ENCODE measurements around the gene ZSWIM8.
"Not testable (repeated sequence)": the region's sequence is repeated elsewhere in the genome, so short reads cannot be mapped to it uniquely, and the experiment has no call there.

The ZSWIM8 gene

GRCh38 chr10:73796035-73796434 is 10.6 kb downstream of the ZSWIM8 start:
- DNase-seq (ENCODE audit: low read depth): not testable (repeated sequence)

DNA sequence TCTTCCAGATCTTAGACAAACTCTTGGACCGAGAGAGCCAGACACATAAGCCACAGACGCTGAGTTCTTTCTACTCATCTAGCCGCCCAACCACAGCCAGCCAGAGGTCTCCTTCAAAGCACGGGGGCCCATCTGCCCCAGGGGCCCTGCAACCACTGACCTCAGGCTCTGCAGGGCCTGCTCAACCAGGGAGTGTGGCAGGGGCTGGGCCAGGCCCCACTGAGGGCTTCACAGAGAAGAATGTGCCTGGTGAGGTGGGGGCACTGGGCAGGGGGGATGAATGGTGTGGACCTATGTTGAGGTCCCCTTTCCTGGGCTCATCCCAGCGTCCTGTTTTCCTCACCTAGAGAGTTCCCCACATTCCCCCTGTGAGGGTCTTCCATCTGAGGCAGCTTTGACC is 11.4 kb downstream of the ZSWIM8 start:
- no peak for DNase-seq (ENCODE audit: low read depth)

- DNase-seq (ENCODE audit: low read depth): no peak
These were observed 12.1 kb downstream of the ZSWIM8 start for GRCh38 chr10:73797324-73798025.

DNA sequence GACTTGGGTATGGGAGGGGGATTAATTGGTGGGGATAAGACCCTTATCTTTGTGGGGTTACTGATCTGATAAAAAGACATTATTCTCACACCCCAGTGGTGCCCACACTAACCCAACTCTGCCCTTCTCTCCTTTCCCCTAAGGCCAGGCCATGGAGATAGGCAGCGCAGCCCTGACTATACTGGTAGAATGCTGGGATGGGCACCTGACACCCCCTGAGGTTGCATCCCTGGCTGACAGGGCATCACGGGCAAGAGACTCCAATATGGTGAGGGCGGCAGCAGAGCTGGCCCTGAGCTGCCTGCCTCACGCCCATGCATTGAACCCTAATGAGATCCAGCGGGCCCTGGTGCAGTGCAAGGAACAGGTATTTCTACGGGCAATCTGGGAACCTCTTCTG is 12.7 kb downstream of the ZSWIM8 start:
- DNase-seq (ENCODE audit: low read depth): no peak

- no peak for DNase-seq (ENCODE audit: low read depth)
These were observed 13.6 kb downstream of the ZSWIM8 start for GRCh38 chr10:73798927-73799560.

DNA sequence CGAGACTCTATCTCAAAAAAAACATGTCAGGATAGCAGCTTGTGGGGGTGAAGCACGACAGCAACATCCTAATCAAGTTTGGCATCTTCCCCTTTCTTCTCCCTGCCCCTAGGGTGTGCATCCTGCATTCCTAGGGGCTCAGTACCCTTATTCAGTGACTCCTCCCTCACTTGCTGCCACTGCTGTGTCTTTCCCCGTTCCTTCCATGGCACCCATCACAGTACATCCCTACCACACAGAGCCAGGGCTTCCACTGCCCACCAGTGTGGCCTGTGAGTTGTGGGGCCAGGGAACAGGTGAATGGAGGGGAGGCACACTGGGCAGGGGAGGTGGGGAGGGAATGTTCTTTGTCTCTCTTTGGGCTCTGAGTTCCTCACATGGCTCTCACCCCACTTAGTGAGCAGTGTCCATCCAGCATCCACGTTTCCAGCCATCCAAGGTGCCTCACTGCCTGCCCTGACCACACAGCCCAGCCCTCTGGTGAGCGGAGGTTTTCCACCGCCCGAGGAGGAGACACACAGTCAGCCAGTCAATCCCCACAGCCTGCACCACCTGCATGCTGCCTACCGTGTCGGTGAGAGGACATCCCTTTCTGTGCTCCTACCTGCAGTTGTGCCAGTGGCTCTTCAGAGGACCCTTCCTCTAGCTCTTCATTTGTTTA is 14.6 kb downstream of the ZSWIM8 start:
- no peak for DNase-seq (ENCODE audit: low read depth)

- DNase-seq (ENCODE audit: low read depth): no peak
These were observed 15.3 kb downstream of the ZSWIM8 start for GRCh38 chr10:73800560-73801252.

DNA sequence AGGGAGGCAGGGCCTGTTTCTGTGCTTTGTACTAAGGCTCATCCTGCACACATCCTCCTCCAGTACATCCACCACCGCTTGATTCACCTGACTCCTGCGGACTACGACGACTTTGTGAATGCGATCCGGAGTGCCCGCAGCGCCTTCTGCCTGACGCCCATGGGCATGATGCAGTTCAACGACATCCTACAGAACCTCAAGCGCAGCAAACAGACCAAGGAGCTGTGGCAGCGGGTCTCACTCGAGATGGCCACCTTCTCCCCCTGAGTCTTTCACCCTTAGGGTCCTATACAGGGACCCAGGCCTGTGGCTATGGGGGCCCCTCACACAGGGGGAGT is 15.8 kb downstream of the ZSWIM8 start:
- no peak for DNase-seq (ENCODE audit: low read depth)

DNA sequence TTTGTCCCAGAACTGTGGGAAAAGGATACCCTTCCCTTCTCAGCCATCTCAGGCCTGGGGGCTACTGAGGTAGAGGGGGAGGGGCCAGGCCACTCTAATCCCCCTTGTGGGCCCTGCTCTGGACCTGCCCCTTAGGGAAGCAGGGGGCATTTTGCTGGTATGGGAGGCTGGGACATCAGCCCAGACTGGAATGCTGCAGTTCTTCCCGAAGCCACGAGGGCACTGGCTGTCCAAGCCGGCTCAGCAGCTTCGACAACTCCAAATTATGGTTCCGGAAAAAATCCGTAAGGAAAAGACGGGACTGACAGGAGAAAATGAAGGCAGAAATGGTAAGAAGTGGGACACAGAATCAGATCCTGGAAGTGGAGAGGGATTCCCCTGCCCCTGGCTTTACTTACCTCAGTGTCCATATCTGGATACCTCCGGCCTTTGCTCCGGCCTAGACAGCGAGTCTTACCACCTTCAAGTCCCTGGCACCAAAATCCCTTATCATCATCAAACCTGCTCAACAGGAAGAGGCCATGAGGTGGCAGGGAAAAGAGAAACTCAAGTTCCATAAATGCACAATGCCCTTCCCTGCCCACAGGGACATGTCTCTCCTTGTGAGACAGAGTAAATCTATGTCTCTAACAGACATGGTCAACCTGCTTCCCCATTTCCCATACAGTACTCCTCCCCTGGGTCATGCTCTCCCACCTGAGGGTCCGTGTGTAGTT is 17.0 kb downstream of the ZSWIM8 start:
- no peak for DNase-seq (ENCODE audit: low read depth)

GRCh38 chr10:73803680-73804286 is 18.4 kb downstream of the ZSWIM8 start:
- no peak for DNase-seq (ENCODE audit: low read depth)

- no peak for DNase-seq (ENCODE audit: low read depth)
These were observed 21.0 kb downstream of the ZSWIM8 start for GRCh38 chr10:73806176-73806950.

GRCh38 chr10:73807471-73807870 is 22.1 kb downstream of the ZSWIM8 start:
- DNase-seq (ENCODE audit: low read depth): no peak

- DNase-seq (ENCODE audit: low read depth): no peak
These were observed 22.8 kb downstream of the ZSWIM8 start for GRCh38 chr10:73808021-73808815.

GRCh38 chr10:73809061-73809818 is 23.8 kb downstream of the ZSWIM8 start:
- no peak for DNase-seq (ENCODE audit: low read depth)

DNA sequence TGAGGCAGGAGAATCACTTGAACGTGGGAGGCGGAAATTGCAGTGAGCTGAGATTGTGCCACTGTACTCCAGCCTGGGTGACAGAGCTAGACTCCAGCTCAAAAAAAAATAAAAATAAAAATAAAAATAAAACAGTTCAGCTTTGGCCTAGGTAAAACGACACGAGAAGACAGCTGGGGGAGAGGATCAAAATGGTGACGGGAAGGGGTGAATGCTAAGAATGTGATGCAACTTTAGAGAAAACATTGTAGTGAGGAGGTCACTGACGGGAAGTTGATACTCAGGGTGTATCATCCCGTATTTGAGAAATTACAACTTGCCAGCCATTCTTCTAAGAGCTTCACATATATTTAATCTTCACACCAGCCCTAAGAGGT is 24.9 kb downstream of the ZSWIM8 start:
- no peak for DNase-seq (ENCODE audit: low read depth)

- DNase-seq (ENCODE audit: low read depth): no peak
These were observed 25.5 kb downstream of the ZSWIM8 start for GRCh38 chr10:73810735-73811465.

- DNase-seq (ENCODE audit: low read depth): no peak
These were observed 27.3 kb downstream of the ZSWIM8 start for GRCh38 chr10:73812657-73813056.

DNA sequence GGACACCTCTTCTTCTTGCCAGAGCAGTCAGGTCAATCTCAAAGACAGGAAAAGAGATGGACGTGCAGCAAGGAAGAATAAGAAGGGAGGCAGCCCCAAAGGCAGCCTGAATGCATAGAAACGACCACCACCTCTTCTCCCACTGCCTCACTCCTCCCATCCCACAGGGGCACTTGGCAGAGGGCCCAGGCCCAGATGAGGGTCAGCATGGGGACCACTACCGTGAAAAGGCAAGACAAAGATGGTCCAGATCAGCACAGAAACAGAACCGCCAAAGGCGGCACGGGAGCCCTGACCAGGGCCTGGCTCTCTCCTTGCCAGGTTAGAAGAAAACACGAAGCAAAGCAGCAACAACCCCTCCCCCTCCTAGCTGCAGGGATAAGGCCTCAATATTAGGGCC is 27.9 kb downstream of the ZSWIM8 start:
- DNase-seq (ENCODE audit: low read depth): no peak

Measured in non-pigmented ciliary epithelial cell (primary cell).